ENCODE measurements around the gene TET1.
"Not testable (repeated sequence)": the region's sequence is repeated elsewhere in the genome, so short reads cannot be mapped to it uniquely, and the experiment has no call there.

- not testable (repeated sequence) for TF ChIP-seq YY1 (IDR thresholded peaks at IDR 0.05; ENCODE audit: extremely low read depth, insufficient replicate concordance, low read depth, low read length); MAX (IDR thresholded peaks at IDR 0.05); REST (IDR thresholded peaks at IDR 0.05; ENCODE audit: low read depth); CTCF (IDR thresholded peaks at IDR 0.05 in 2 of 3, conservative IDR thresholded peaks at IDR 0.05 in 1 of 3; ENCODE audit: borderline replicate concordance in 1 of 3, insufficient read depth in 1 of 3, low read depth in 2 of 3, low read length in 2 of 3); ATF3 (IDR thresholded peaks at IDR 0.05); POLR2A (IDR thresholded peaks at IDR 0.05; ENCODE audit: borderline replicate concordance, extremely low read depth, insufficient read depth, insufficient read length); ZFX (IDR thresholded peaks at IDR 0.05); SRF (IDR thresholded peaks at IDR 0.05; ENCODE audit: low read depth); POLR2AphosphoS5 (IDR thresholded peaks at IDR 0.05; ENCODE audit: low read depth, low read length); EGR1 (IDR thresholded peaks at IDR 0.05; ENCODE audit: low read depth); ZNF274 (IDR thresholded peaks at IDR 0.05; ENCODE audit: low read depth, low read length); TCF7L2 (IDR thresholded peaks at IDR 0.05; ENCODE audit: borderline replicate concordance, extremely low read depth, insufficient read depth, insufficient read length); EZH2 (IDR thresholded peaks at IDR 0.05); SIN3A (IDR thresholded peaks at IDR 0.05; ENCODE audit: low read depth)
Measured at GRCh38 chr10:68617691-68618090, 57.6 kb downstream of the TET1 start.

Measured in HCT116 (cell line).